PFSK-1 (cell line): ENCODE measurements around the gene TTC13.

ENCODE experiments used
- POLR2AphosphoS5 ChIP-seq: IDR thresholded peaks from 2 replicates; pipeline ENCODE4 v1.6.1; 2012; ENCODE audit warnings: low read depth, mild to moderate bottlenecking, control low read depth, low read length, moderate library complexity
- SIN3A ChIP-seq: IDR thresholded peaks from 2 replicates; pipeline ENCODE4 v1.6.1; 2012; ENCODE audit warnings: mild to moderate bottlenecking, low read length, moderate library complexity, borderline replicate concordance; ENCODE audit not compliant: insufficient read depth
- TAF1 ChIP-seq: IDR thresholded peaks from 2 replicates; pipeline ENCODE4 v1.6.1; 2012; ENCODE audit warnings: low read length, control low read depth, borderline replicate concordance; ENCODE audit not compliant: insufficient read depth

DNA sequence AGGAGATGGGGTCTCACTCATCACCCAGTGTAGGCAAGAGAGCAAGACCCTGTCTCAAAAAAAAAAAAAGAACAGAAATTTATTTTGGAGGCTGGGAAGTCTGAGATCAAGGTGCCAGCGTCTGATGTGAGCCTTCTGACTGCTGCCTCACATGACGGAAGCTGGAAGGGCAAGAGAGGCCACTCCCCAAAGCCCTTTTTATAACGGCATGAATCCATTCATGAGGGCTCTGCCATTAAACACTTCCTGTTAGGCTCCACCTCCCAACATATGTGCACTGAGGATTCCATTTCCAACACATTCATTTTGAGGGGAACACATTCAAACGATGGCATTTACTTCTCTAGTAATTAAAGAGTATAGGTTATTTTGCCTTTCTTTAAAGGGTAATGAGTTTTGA, 59.5 kb downstream of the TTC13 start:
- TF ChIP-seq POLR2AphosphoS5 (no peak), SIN3A (no peak), TAF1 (no peak)
